ENCODE data around the gene PRODH2. TPM values are rescaled to one million over a fixed set of nuclear protein-coding genes. Genes with fewer than 3 reads are reported as not detected.

PRODH2 gene
- total and polyA plus RNA-seq, 2 donors (not counting 3 experiments of a cell fraction or from before 2014, with no cell fraction given), result not detected

GRCh38 chr19:35783469-35784434 lies 28.9 kb downstream of the PRODH2 start:
- DNase-seq (ENCODE audit: low read depth, low spot score), result no peak
- Histone ChIP-seq H2AFZ (ENCODE audit: low read depth, low read length) (no peak overlapping the region), H3K9me1 (replicated peaks; ENCODE audit: control insufficient read depth, extremely low read depth, insufficient read depth, low read length) (no peaks in the 10 kb centered on the region), H3K27me3 (ENCODE audit: control insufficient read depth in 2 of 2, insufficient read depth in 2 of 2, low read length in 2 of 2) (no peaks in the 10 kb centered on the region), H3K4me3 (replicated peaks in 1 of 3; ENCODE audit: insufficient read depth in 1 of 3, low read depth in 1 of 3, low read length in 3 of 3) (no peak overlapping the region), H3K9ac (replicated peaks; ENCODE audit: extremely low read depth, insufficient read depth, low read length) (no peak overlapping the region), H3K4me1 (ENCODE audit: control insufficient read depth, extremely low read depth, insufficient read depth, low read length) (no peaks in the 10 kb centered on the region), H3K4me2 (ENCODE audit: insufficient read depth, low read length) (no peak overlapping the region), H3K27ac (ENCODE audit: insufficient read depth, low read depth, low read length) (no peak overlapping the region), H4K20me1 (replicated peaks; ENCODE audit: control insufficient read depth, extremely low read depth, insufficient read depth, low read length) (no peaks in the 10 kb centered on the region), H3K36me3 (ENCODE audit: control insufficient read depth in 2 of 2, extremely low read depth in 1 of 2, insufficient read depth in 2 of 2, low read length in 2 of 2) (peaks cover 0 to 4% of the 10 kb centered on the region in 2 experiments), H3K9me3 (replicated peaks; ENCODE audit: control insufficient read depth, insufficient read depth, low read length) (no peaks in the 10 kb centered on the region), H3K79me2 (ENCODE audit: control insufficient read depth, insufficient read depth, low read length) (no peaks in the 10 kb centered on the region)
- no TSS peak for BruUV-seq (replicated peaks)
- ChIA-PET CTCF (interaction anchor here (0.6 kb wide), 1 partner anchor 121 kb away, joined by 4 read pairs; no protein-coding TSS in a partner anchor), POLR2A (no interaction called here)
- peak; percentile 15 for TF ChIP-seq JUN (IDR thresholded peaks at IDR 0.05; ENCODE audit: borderline replicate concordance, insufficient read depth, insufficient read length, low read depth)
- TF ChIP-seq POLR2A (IDR thresholded peaks at IDR 0.05; ENCODE audit: low read depth, low read length), result no peak
- dilution Hi-C loops (cut with MboI; ENCODE audit: extremely low pct_ligation_motif_present, low sequenced_read_pairs) (no loop called here), intact Hi-C loops (cut with micrococcal nuclease) (no loop called here)
- FAIRE-seq, result no peak

GRCh38 chr19:35782589-35782988 lies 30.1 kb downstream of the PRODH2 start:
- dilution Hi-C loops (cut with MboI; ENCODE audit: extremely low pct_ligation_motif_present, low sequenced_read_pairs), result no loop called here
- Histone ChIP-seq H3K4me3 (replicated peaks in 1 of 3; ENCODE audit: insufficient read depth in 1 of 3, low read depth in 1 of 3, low read length in 3 of 3) (no peak overlapping the region), H4K20me1 (replicated peaks; ENCODE audit: control insufficient read depth, extremely low read depth, insufficient read depth, low read length) (no peaks in the 10 kb centered on the region), H3K4me2 (ENCODE audit: insufficient read depth, low read length) (no peak overlapping the region), H3K4me1 (ENCODE audit: control insufficient read depth, extremely low read depth, insufficient read depth, low read length) (no peaks in the 10 kb centered on the region), H3K27me3 (ENCODE audit: control insufficient read depth in 2 of 2, insufficient read depth in 2 of 2, low read length in 2 of 2) (no peaks in the 10 kb centered on the region), H3K36me3 (ENCODE audit: control insufficient read depth in 2 of 2, extremely low read depth in 1 of 2, insufficient read depth in 2 of 2, low read length in 2 of 2) (peaks cover 0 to 6% of the 10 kb centered on the region in 2 experiments), H3K79me2 (ENCODE audit: control insufficient read depth, insufficient read depth, low read length) (no peaks in the 10 kb centered on the region), H2AFZ (ENCODE audit: low read depth, low read length) (no peak overlapping the region), H3K9ac (replicated peaks; ENCODE audit: extremely low read depth, insufficient read depth, low read length) (no peak overlapping the region), H3K9me3 (replicated peaks; ENCODE audit: control insufficient read depth, insufficient read depth, low read length) (no peaks in the 10 kb centered on the region), H3K27ac (ENCODE audit: insufficient read depth, low read depth, low read length) (no peak overlapping the region), H3K9me1 (replicated peaks; ENCODE audit: control insufficient read depth, extremely low read depth, insufficient read depth, low read length) (no peaks in the 10 kb centered on the region)
- no TSS peak for BruUV-seq (replicated peaks)
- POLR2A ChIA-PET, result no interaction called here
- DNase-seq (ENCODE audit: low read depth, low spot score) (no peak), FAIRE-seq (no peak)
- CTCF ChIA-PET, result no interaction called here
- TF ChIP-seq MAX (IDR thresholded peaks at IDR 0.05; ENCODE audit: insufficient read depth, insufficient read length), result no peak
- no peak for TF ChIP-seq POLR2A (IDR thresholded peaks at IDR 0.05; ENCODE audit: low read depth, low read length)
- no peak for TF ChIP-seq CTCF (IDR thresholded peaks at IDR 0.05; ENCODE audit: extremely low read depth in 1 of 2, insufficient read depth in 1 of 2, low read depth in 1 of 2, low read length in 2 of 2)
- TF ChIP-seq GATA2 (IDR thresholded peaks at IDR 0.05; ENCODE audit: insufficient read depth, insufficient read length, low read depth, low read length), result no peak
- no peak for TF ChIP-seq JUN (IDR thresholded peaks at IDR 0.05; ENCODE audit: borderline replicate concordance, insufficient read depth, insufficient read length, low read depth)
- TF ChIP-seq EZH2 (IDR thresholded peaks at IDR 0.05; ENCODE audit: borderline replicate concordance, low read depth, low read length, severe bottlenecking), result no peak
- TF ChIP-seq FOS (IDR thresholded peaks at IDR 0.05; ENCODE audit: borderline replicate concordance, insufficient read depth, low read length), result no peak
- TF ChIP-seq POLR2AphosphoS5 (IDR thresholded peaks at IDR 0.05; ENCODE audit: insufficient read depth, low read depth, low read length), result no peak
- no peak for TF ChIP-seq MYC (IDR thresholded peaks at IDR 0.05; ENCODE audit: low read depth, low read length)
- intact Hi-C loops (cut with micrococcal nuclease), result no loop called here

All from endothelial cell of umbilical vein (primary cell).